CD4-positive, alpha-beta T cell treated with Interleukin-1 beta for 1 hour (primary cell): ENCODE measurements around the gene RCL1.

Experiments
- DNase-seq, 2 donors: peaks; one replicate each; pipeline ENCODE4 v3.0.0-alpha.2; 2020 to 2022

Gene RCL1

GRCh38 chr9:4814913-4815312, 22.2 kb downstream of the RCL1 start:
- DNase-seq = no peak

GRCh38 chr9:4815381-4815956, 22.7 kb downstream of the RCL1 start:
- no peak for DNase-seq

GRCh38 chr9:4820168-4820567, 27.4 kb downstream of the RCL1 start:
- DNase-seq = no peak

GRCh38 chr9:4821133-4821532, 28.4 kb downstream of the RCL1 start:
- DNase-seq = no peak

- no peak for DNase-seq
These were observed 29.3 kb downstream of the RCL1 start for GRCh38 chr9:4822057-4822456.

- no peak for DNase-seq
These were observed 33.8 kb downstream of the RCL1 start for GRCh38 chr9:4826417-4827166.

GRCh38 chr9:4827224-4827623, 34.5 kb downstream of the RCL1 start:
- DNase-seq = no peak

- no peak for DNase-seq
These were observed 36.0 kb downstream of the RCL1 start for GRCh38 chr9:4828761-4829160.

- no peak for DNase-seq
These were observed 37.2 kb downstream of the RCL1 start for GRCh38 chr9:4829969-4830368.

- no peak for DNase-seq
These were observed 38.0 kb downstream of the RCL1 start for GRCh38 chr9:4830699-4831098.

- DNase-seq = no peak
These were observed 38.4 kb downstream of the RCL1 start for GRCh38 chr9:4831119-4831518.

- no peak for DNase-seq
These were observed 39.2 kb downstream of the RCL1 start for GRCh38 chr9:4831944-4832343.

- DNase-seq = no peak
These were observed 40.2 kb downstream of the RCL1 start for GRCh38 chr9:4832786-4833579.

- no peak for DNase-seq
These were observed 41.2 kb downstream of the RCL1 start for GRCh38 chr9:4833781-4834560.

- DNase-seq = no peak
These were observed 43.9 kb downstream of the RCL1 start for GRCh38 chr9:4836676-4837075.

- DNase-seq = no peak
These were observed 44.8 kb downstream of the RCL1 start for GRCh38 chr9:4837261-4838188.

GRCh38 chr9:4838189-4838546, 45.4 kb downstream of the RCL1 start:
- no peak for DNase-seq

GRCh38 chr9:4839470-4839912, 46.7 kb downstream of the RCL1 start:
- DNase-seq = no peak

GRCh38 chr9:4840018-4840417, 47.3 kb downstream of the RCL1 start:
- DNase-seq = no peak

GRCh38 chr9:4842213-4842612, 49.5 kb downstream of the RCL1 start:
- no peak for DNase-seq

GRCh38 chr9:4842734-4843133, 50.0 kb downstream of the RCL1 start:
- no peak for DNase-seq
